ENCODE data around the gene SF3B1.
"Not testable (repeated sequence)": the region's sequence is repeated elsewhere in the genome, so short reads cannot be mapped to it uniquely, and the experiment has no call there.

SF3B1 gene

DNA sequence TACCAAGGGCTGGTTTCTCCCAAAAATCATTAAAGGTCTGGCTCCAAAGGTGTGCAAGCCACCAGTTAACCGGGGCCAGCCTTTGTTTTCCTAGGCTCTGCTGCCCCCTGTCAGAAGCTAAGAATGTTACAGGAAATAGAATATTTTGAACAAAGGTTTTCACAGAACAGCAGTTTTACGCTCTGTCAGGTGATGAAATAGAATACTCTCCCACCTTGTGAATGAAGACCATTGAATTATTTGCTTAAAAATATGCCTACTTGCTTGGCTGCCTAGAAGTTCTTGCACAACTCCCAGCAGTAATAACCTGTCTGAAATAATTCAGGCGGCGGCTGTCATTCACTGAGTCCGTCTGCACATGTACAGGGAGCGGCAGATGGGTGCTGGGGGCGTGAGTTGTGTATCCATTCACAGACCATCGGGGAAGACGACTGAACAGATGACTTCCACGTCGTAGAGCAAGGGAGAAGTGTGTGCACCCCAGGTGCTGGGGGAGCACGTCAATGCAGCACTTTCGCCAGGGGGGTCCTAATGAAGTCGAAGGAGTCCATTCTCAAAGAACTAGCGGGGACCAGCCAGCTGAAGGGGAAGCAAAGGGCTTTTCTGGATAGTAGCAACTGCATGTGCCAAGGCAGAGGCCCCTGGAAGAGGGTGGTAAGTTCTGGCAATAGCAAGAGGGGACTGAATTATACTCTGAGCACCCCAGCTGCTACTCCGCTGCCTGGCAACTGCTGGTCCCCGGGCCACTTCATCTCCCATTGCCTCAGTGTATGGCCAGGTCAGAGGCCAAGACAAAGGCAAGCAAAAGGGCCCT is 56.1 kb downstream of the SF3B1 start:
- peak; percentile 23 to 29 for DNase-seq (ENCODE audit: low read depth in 2 of 2)

DNA sequence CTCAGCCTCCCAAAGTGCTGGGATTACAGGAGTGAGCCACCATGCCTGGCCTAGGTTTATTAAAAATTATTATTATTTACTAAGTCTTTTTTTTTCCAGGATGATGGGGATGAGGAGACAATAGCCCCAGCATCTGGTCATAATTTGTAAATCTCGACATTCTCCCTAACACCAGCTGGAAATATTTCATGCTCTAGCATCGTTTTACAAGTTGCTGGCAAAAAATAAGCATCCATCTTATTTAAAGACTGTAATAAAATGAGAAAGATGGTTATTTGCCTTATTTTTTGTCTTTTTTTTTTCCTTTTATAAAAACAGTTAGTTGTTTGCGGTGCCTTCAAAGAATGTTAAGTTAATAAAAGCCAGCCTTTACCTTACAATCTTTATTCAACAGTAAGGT is 56.7 kb downstream of the SF3B1 start:
- DNase-seq (ENCODE audit: low read depth in 2 of 2) = no peak

GRCh38 chr2:197377670-197378069 is 57.2 kb downstream of the SF3B1 start:
- DNase-seq (ENCODE audit: low read depth in 2 of 2) = no peak

- DNase-seq (ENCODE audit: low read depth in 2 of 2) = no peak
Observed at GRCh38 chr2:197372592-197372991, 62.2 kb downstream of the SF3B1 start.

GRCh38 chr2:197370664-197371063 is 64.2 kb downstream of the SF3B1 start:
- DNase-seq (ENCODE audit: low read depth in 2 of 2) = not testable (repeated sequence)

GRCh38 chr2:197369933-197370320 is 64.9 kb downstream of the SF3B1 start:
- no peak for DNase-seq (ENCODE audit: low read depth in 2 of 2)

GRCh38 chr2:197369228-197369932 is 65.4 kb downstream of the SF3B1 start:
- no peak for DNase-seq (ENCODE audit: low read depth in 2 of 2)

- DNase-seq (ENCODE audit: low read depth in 2 of 2) = no peak
Observed at GRCh38 chr2:197368412-197368811, 66.4 kb downstream of the SF3B1 start.

- DNase-seq (ENCODE audit: low read depth in 2 of 2) = no peak
Observed at GRCh38 chr2:197363998-197364397, 70.8 kb downstream of the SF3B1 start.

- no peak for DNase-seq (ENCODE audit: low read depth in 2 of 2)
Observed at GRCh38 chr2:197360744-197361156, 74.1 kb downstream of the SF3B1 start.

DNA sequence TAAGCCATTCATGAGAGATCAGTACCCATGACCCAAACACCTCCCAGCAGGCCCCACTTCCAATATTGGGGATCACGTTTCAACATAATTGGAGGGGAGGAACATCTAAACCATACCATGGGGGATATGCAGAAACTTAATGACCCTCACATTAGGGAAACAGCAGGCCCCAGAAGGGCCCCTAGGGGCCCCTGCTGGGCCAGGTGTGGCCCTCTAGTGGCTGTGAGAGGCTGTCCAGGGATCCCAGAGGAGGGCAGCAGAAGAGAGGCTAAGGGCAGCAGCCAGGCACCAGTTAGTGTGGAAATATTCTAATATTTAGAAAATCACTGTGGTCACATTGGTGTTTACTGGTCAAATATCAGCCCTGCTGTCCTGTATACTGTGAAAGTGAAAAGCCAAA is 75.0 kb downstream of the SF3B1 start:
- no peak for DNase-seq (ENCODE audit: low read depth in 2 of 2)

DNA sequence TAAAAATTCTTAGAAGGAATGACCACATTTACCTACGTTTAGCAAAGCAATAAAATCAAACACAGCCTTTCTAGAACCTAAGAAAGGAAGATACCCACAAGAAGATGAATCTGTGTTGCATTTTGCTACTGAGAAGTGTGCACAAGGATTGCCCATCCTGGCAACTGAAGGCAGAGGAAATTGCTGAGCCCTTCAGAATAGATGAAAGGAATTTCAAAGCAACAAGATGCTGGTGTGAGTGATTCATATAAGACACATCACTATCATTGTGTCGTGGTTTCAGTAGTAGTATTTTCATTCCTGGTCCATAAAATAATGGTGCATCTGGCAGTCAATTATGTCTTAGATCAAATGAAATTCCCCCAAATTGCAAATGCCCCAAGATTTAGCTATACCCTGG is 75.9 kb downstream of the SF3B1 start:
- no peak for DNase-seq (ENCODE audit: low read depth in 2 of 2)

GRCh38 chr2:197357986-197358385 is 76.8 kb downstream of the SF3B1 start:
- DNase-seq (ENCODE audit: low read depth in 2 of 2) = no peak

DNA sequence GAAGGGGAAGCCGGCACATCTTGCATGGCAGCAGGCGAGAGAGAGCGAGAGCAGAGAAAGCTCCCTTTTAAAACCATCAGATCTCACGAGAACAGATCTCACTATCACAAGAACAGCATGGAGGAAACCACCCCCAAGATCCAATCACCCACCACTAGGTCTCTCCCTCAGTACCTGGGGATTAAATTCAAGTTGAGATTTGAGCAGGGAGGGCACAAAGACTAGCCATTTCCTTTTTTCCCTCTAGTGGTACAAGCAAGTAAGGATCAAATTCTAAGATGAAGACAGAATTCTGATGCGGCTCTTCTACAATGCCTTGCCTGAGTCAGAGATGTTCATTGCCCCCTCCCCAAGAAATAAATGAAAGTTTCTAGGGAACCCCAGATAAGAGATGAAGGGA is 78.7 kb downstream of the SF3B1 start:
- no peak for DNase-seq (ENCODE audit: low read depth in 2 of 2)

- DNase-seq (ENCODE audit: low read depth in 2 of 2) = no peak
Observed at GRCh38 chr2:197354169-197354558, 80.7 kb downstream of the SF3B1 start.

- DNase-seq (ENCODE audit: low read depth in 2 of 2) = no peak
Observed at GRCh38 chr2:197353393-197354168, 81.2 kb downstream of the SF3B1 start.

GRCh38 chr2:197349699-197350098 is 85.1 kb downstream of the SF3B1 start:
- DNase-seq (ENCODE audit: low read depth in 2 of 2) = no peak

GRCh38 chr2:197348721-197349360 is 86.0 kb downstream of the SF3B1 start:
- no peak for DNase-seq (ENCODE audit: low read depth in 2 of 2)

DNA sequence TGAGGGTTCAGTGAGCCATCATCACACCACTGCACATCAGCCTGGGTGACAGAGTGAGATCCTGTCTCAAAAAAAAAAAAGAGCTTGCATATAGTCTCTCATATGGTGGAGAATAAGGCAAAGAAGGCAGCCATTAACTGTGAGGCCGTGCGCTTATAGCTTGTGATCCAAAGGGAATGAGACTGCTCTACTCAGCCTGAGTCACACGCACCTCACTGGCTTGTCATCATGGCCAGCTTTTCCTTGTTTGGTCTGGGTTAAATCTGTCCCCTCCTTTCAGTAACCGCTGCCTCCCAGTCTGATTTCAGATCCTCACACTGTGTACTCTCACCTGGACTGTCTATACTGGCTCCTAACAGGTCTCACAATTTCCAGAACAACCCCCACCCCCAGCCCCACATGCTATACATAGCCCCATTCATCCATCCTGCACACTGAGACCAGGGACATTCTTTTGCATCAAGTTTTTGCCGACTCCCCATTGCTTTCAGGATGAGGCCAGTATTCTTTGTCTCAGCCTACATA is 88.9 kb downstream of the SF3B1 start:
- DNase-seq (ENCODE audit: low read depth in 2 of 2) = no peak

- not testable (repeated sequence) for DNase-seq (ENCODE audit: low read depth in 2 of 2)
Observed at GRCh38 chr2:197343968-197344367, 90.9 kb downstream of the SF3B1 start.

DNA sequence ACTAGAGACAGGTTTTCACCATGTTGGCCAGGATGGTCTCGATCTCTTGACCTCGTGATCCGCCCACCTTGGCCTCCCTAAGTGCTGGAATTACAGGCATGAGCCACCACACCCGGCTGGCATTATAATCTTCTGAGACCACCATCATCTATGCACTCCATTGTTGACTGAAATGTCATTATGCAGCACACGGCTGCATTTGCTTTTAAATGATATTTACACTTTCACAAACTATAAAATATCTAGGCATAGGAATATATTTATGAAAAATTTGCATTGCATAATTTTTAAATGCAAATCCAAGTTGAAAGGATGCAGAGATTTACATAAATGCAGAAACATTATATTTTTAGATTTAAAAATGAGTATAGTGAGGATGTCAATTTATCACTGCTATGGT is 94.2 kb downstream of the SF3B1 start:
- no peak for DNase-seq (ENCODE audit: low read depth in 2 of 2)

Data from stimulated activated CD8-positive, alpha-beta memory T cell treated with anti-CD3 and anti-CD28 coated beads, Interleukin-2, amount 100 ng/mL, for 48 hours (primary cell).